GM23338 (cell line): ENCODE results near the gene SEC24C. TPM values are rescaled to one million over a fixed set of nuclear protein-coding genes. Genes with fewer than 3 reads are reported as not detected.

ENCODE experiments used
- ATAC-seq: fragments of 200-7000 bp; cut with Tn5 transposase; 3 replicates; pipeline ENCODE4 v1.9.1; 2020
- DNase-seq: peaks from one replicate; pipeline ENCODE4 v3.0.0-alpha.2; 2015; ENCODE audit warnings: low spot score
- H2AFZ ChIP-seq: fragments of 200-600 bp; sonication (generic); 2 replicates; pipeline ENCODE4 v1.8.0; 2016; ENCODE audit warnings: antibody characterized with exemption, mild to moderate bottlenecking, moderate library complexity
- H3F3A ChIP-seq: fragments of 200-600 bp; sonication (generic); replicated peaks from 2 replicates; pipeline ENCODE4 v1.8.0; 2017; ENCODE audit warnings: antibody characterized with exemption, mixed run types, low read depth
- H3K27ac ChIP-seq: fragments of 200-600 bp; sonication (generic); 2 replicates; pipeline ENCODE4 v1.6.1; 2016; ENCODE audit warnings: low read depth
- H3K27me3 ChIP-seq: fragments of 200-600 bp; sonication (generic); 2 replicates; pipeline ENCODE4 v1.8.0; 2016; ENCODE audit warnings: mild to moderate bottlenecking, mixed run types, moderate library complexity; ENCODE audit not compliant: insufficient read depth
- H3K36me3 ChIP-seq: fragments of 200-600 bp; sonication (generic); 2 replicates; pipeline ENCODE4 v1.8.0; 2016; ENCODE audit warnings: mild to moderate bottlenecking; ENCODE audit not compliant: insufficient read depth
- H3K4me1 ChIP-seq: fragments of 200-600 bp; sonication (generic); 2 replicates; pipeline ENCODE4 v1.8.0; 2016; ENCODE audit warnings: mild to moderate bottlenecking, moderate library complexity; ENCODE audit not compliant: insufficient read depth
- H3K4me2 ChIP-seq: fragments of 200-600 bp; sonication (generic); 2 replicates; pipeline ENCODE4 v1.7.1; 2017; ENCODE audit warnings: mixed run types
- H3K4me3 ChIP-seq: fragments of 200-600 bp; sonication (generic); 2 replicates; pipeline ENCODE4 v1.6.1; 2016; ENCODE audit warnings: mixed run types
- H3K79me2 ChIP-seq: fragments of 200-600 bp; sonication (generic); replicated peaks from 2 replicates; pipeline ENCODE4 v1.8.0; 2017; ENCODE audit warnings: mild to moderate bottlenecking; ENCODE audit not compliant: insufficient read depth
- H3K9me2 ChIP-seq: fragments of 200-600 bp; sonication (generic); 2 replicates; pipeline ENCODE4 v1.8.0; 2017; ENCODE audit not compliant: insufficient read depth
- H4K20me1 ChIP-seq: fragments of 200-600 bp; sonication (generic); replicated peaks from 2 replicates; pipeline ENCODE4 v1.8.0; 2017; ENCODE audit warnings: mild to moderate bottlenecking; ENCODE audit not compliant: insufficient read depth
- H3K27ac Mint-ChIP-seq: 2 replicates; pipeline ENCODE4 v1.8.0; 2020; ENCODE audit warnings: inconsistent platforms, mild to moderate bottlenecking, moderate library complexity, mixed read lengths
- H3K27me3 Mint-ChIP-seq: 3 replicates; pipeline ENCODE4 v1.8.0; 2022; ENCODE audit warnings: low read depth, mild to moderate bottlenecking, moderate library complexity, mixed read lengths, inconsistent platforms; ENCODE audit not compliant: insufficient read depth, poor library complexity
- H3K36me3 Mint-ChIP-seq: 3 replicates; pipeline ENCODE4 v1.8.0; 2021; ENCODE audit warnings: low read depth, mild to moderate bottlenecking, inconsistent platforms, moderate library complexity, mixed read lengths
- H3K4me1 Mint-ChIP-seq: 3 replicates; pipeline ENCODE4 v1.8.0; 2020; ENCODE audit warnings: mild to moderate bottlenecking, inconsistent platforms, mixed read lengths
- H3K4me3 Mint-ChIP-seq: 3 replicates; pipeline ENCODE4 v1.8.0; 2021; ENCODE audit warnings: moderate library complexity, mild to moderate bottlenecking, inconsistent platforms, mixed read lengths
- H3K9me3 Mint-ChIP-seq: 3 replicates; pipeline ENCODE4 v1.8.0; 2020; ENCODE audit warnings: moderate library complexity, mild to moderate bottlenecking, inconsistent platforms, mixed read lengths
- CREB1 ChIP-seq: fragments of 250-450 bp; sonication (Bioruptor Pico); IDR thresholded peaks from 2 replicates; pipeline ENCODE4 v1.5.0; 2020; ENCODE audit warnings: low read depth, mild to moderate bottlenecking, moderate library complexity
- CTCF ChIP-seq, 2 experiments: fragments of 200-600 bp in 1 of 2; sonication (generic) in 1 of 2; conservative IDR thresholded peaks; 2 replicates each; pipeline versions ENCODE4 v1.5.1 to v1.6.1; 2016 to 2017; ENCODE audit warnings: antibody characterized with exemption in 2 of 2, low read depth in 2 of 2, mild to moderate bottlenecking in 2 of 2, moderate library complexity in 1 of 2
- ETS1 ChIP-seq: IDR thresholded peaks from 2 replicates; pipeline ENCODE4 v1.6.1; 2016; ENCODE audit warnings: antibody characterized with exemption
- EZH2 ChIP-seq: fragments of 200-600 bp; sonication (generic); IDR thresholded peaks from one replicate; pipeline ENCODE4 v1.8.0; 2017; ENCODE audit warnings: antibody characterized with exemption, mild to moderate bottlenecking, low read depth; ENCODE audit not compliant: unreplicated experiment
- EZH2phosphoT487 ChIP-seq: fragments of 200-600 bp; sonication (generic); IDR thresholded peaks from one replicate; pipeline ENCODE4 v1.8.1; 2018; ENCODE audit warnings: antibody characterized with exemption; ENCODE audit not compliant: unreplicated experiment
- JUNB ChIP-seq: IDR thresholded peaks from one replicate; pipeline ENCODE4 v1.6.1; 2016; ENCODE audit warnings: antibody characterized with exemption; ENCODE audit not compliant: unreplicated experiment
- NANOG ChIP-seq: IDR thresholded peaks from 2 replicates; pipeline ENCODE4 v1.6.1; 2016; ENCODE audit warnings: antibody characterized with exemption, borderline replicate concordance
- POLR2AphosphoS5 ChIP-seq: IDR thresholded peaks from 2 replicates; pipeline ENCODE4 v1.6.1; 2016; ENCODE audit warnings: antibody characterized with exemption, low read depth
- REST ChIP-seq: IDR thresholded peaks from one replicate; pipeline ENCODE4 v1.6.1; 2018; ENCODE audit warnings: antibody characterized with exemption; ENCODE audit not compliant: unreplicated experiment
- STAT1 ChIP-seq: IDR thresholded peaks from one replicate; pipeline ENCODE4 v1.6.1; 2016; ENCODE audit warnings: antibody characterized with exemption; ENCODE audit not compliant: unreplicated experiment
- ZNF114 ChIP-seq: fragments of 250-450 bp; sonication (Bioruptor Pico); IDR thresholded peaks from 2 replicates; pipeline ENCODE4 v1.5.0; 2020; ENCODE audit warnings: mild to moderate bottlenecking, moderate library complexity
- ZNF331 ChIP-seq: fragments of 250-450 bp; sonication (Bioruptor Pico); IDR thresholded peaks from 2 replicates; pipeline ENCODE4 v1.5.0; 2020; ENCODE audit warnings: low read depth, mild to moderate bottlenecking, moderate library complexity
- ZNF462 ChIP-seq: fragments of 250-450 bp; sonication (Bioruptor Pico); IDR thresholded peaks from 2 replicates; pipeline ENCODE4 v1.5.0; 2020; ENCODE audit warnings: mild to moderate bottlenecking, moderate library complexity
- polyA plus RNA-seq: library from polyadenylated mRNA; unstranded; fragments of >200 nt; fragmentation: Nextera tagmentation; extraction: Ambion mirVana; gene quantifications from 2 replicates; pipeline ENCODE4 v1.2.1, GENCODE V29; 2016
- total RNA-seq: library from RNA; depleted of rRNA; stranded (reverse); fragments of >200 nt; shearing (Covaris generic); gene quantifications from 2 replicates; pipeline ENCODE4 v1.2.3, GENCODE V29; 2014

Gene SEC24C
- total and polyA plus RNA-seq, 2 experiments from 2014 or later = 16.9 to 64.2 TPM

- no peaks in the 10 kb centered on the region for H3K79me2 ChIP-seq
- DNase-seq (no peak), ATAC-seq (no peak)
- H2AFZ ChIP-seq = no peak overlapping the region
- TF ChIP-seq EZH2phosphoT487 = no peak
- no peak for TF ChIP-seq REST
- no peak for TF ChIP-seq POLR2AphosphoS5
- no peak for TF ChIP-seq ZNF114 (CRISPR knock-in tag)
- TF ChIP-seq EZH2 = no peak
- no peak for TF ChIP-seq STAT1
- TF ChIP-seq NANOG = no peak
- no peak for TF ChIP-seq JUNB
- no peak for TF ChIP-seq CTCF (conservative IDR thresholded peaks at IDR 0.05; ENCODE audit: low read depth in 2 of 2)
- TF ChIP-seq ZNF331 (CRISPR knock-in tag) = no peak
- TF ChIP-seq ETS1 = no peak
- no peak for TF ChIP-seq CREB1
- TF ChIP-seq ZNF462 (CRISPR knock-in tag) = no peak
- H4K20me1 ChIP-seq = peaks cover 9% of the 10 kb centered on the region; the same call in 1 of the 2 replicates
- Mint-ChIP-seq H3K9me3 (no peaks in the 10 kb centered on the region), H3K27me3 (peaks cover 1% of the 10 kb centered on the region), H3K36me3 (peaks cover 53% of the 10 kb centered on the region), H3K4me1 (no peaks in the 10 kb centered on the region), H3K27ac (no peak overlapping the region), H3K4me3 (no peak overlapping the region)
- no peak overlapping the region for H3K27ac ChIP-seq
- no peaks in the 10 kb centered on the region for H3K4me1 ChIP-seq
- no peak overlapping the region for H3K4me2 ChIP-seq
- H3K4me3 ChIP-seq = no peak overlapping the region
- peaks cover 35% of the 10 kb centered on the region for H3K36me3 ChIP-seq
- no peaks in the 10 kb centered on the region for H3K27me3 ChIP-seq
- H3F3A ChIP-seq = no peaks in the 10 kb centered on the region
- H3K9me2 ChIP-seq = no peaks in the 10 kb centered on the region
Observed at GRCh38 chr10:73762915-73763314, 18.7 kb downstream of the SEC24C start.
